Loucy (cell line): Measurements from ENCODE around the gene NFATC2IP.

ENCODE experiments used
- EZH2phosphoT487 ChIP-seq: fragments of 200-600 bp; IDR thresholded peaks from 2 replicates; pipeline ENCODE4 v1.6.1; 2018; ENCODE audit warnings: antibody characterized with exemption, mild to moderate bottlenecking, moderate library complexity, borderline replicate concordance
- TF ChIP-seq, protein P1 (sequence below): fragments of 200-600 bp; sonication (generic); conservative IDR thresholded peaks from 2 replicates; pipeline ENCODE4 v1.5.1; 2014; ENCODE audit warnings: mild to moderate bottlenecking, antibody characterized with exemption, low read length

GRCh38 chr16:29009838-29010166 lies 59.1 kb downstream of the NFATC2IP start:
- TF ChIP-seq, protein P1, sequence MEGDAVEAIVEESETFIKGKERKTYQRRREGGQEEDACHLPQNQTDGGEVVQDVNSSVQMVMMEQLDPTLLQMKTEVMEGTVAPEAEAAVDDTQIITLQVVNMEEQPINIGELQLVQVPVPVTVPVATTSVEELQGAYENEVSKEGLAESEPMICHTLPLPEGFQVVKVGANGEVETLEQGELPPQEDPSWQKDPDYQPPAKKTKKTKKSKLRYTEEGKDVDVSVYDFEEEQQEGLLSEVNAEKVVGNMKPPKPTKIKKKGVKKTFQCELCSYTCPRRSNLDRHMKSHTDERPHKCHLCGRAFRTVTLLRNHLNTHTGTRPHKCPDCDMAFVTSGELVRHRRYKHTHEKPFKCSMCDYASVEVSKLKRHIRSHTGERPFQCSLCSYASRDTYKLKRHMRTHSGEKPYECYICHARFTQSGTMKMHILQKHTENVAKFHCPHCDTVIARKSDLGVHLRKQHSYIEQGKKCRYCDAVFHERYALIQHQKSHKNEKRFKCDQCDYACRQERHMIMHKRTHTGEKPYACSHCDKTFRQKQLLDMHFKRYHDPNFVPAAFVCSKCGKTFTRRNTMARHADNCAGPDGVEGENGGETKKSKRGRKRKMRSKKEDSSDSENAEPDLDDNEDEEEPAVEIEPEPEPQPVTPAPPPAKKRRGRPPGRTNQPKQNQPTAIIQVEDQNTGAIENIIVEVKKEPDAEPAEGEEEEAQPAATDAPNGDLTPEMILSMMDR: no peak
- TF ChIP-seq EZH2phosphoT487: no peak
